Osteoblast (primary cell): ENCODE data around the gene SEZ6. TPM values are rescaled to one million over a fixed set of nuclear protein-coding genes. Genes with fewer than 3 reads are reported as not detected.

Source experiments
- DNase-seq: peaks from one replicate; pipeline ENCODE4 v3.0.0; 2011; ENCODE audit warnings: low spot score, mixed read lengths; ENCODE audit not compliant: insufficient read length; ENCODE audit errors: missing footprints
- H2AFZ ChIP-seq: 2 replicates; pipeline ENCODE4 v1.6.0; 2011; ENCODE audit warnings: mild to moderate bottlenecking, low read length
- H3K27ac ChIP-seq: 2 replicates; pipeline ENCODE4 v1.5.1; 2011; ENCODE audit warnings: mild to moderate bottlenecking, low read depth, low read length, moderate library complexity
- H3K27me3 ChIP-seq: 2 replicates; pipeline ENCODE4 v1.6.0; 2012; ENCODE audit warnings: mild to moderate bottlenecking, control low read depth, inconsistent platforms, low read length, moderate library complexity; ENCODE audit not compliant: insufficient read depth
- H3K36me3 ChIP-seq: 2 replicates; pipeline ENCODE4 v1.5.1; 2011; ENCODE audit warnings: mild to moderate bottlenecking, low read length, control low read depth, moderate library complexity; ENCODE audit not compliant: insufficient read depth
- H3K4me1 ChIP-seq: 2 replicates; pipeline ENCODE4 v1.5.1; 2011; ENCODE audit warnings: mild to moderate bottlenecking, low read length, control low read depth, moderate library complexity; ENCODE audit not compliant: insufficient read depth
- H3K4me2 ChIP-seq: 2 replicates; pipeline ENCODE4 v1.6.0; 2011; ENCODE audit warnings: mild to moderate bottlenecking, low read length; ENCODE audit not compliant: insufficient read depth
- H3K4me3 ChIP-seq: fragments of 200-600 bp; sonication (generic); 3 replicates; pipeline ENCODE4 v1.5.1; 2012; ENCODE audit warnings: mild to moderate bottlenecking, low read length, inconsistent platforms; ENCODE audit not compliant: insufficient read depth
- H3K79me2 ChIP-seq: 2 replicates; pipeline ENCODE4 v1.6.0; 2012; ENCODE audit warnings: mild to moderate bottlenecking, low read length, control low read depth, inconsistent platforms; ENCODE audit not compliant: insufficient read depth
- H3K9me3 ChIP-seq: 2 replicates; pipeline ENCODE4 v1.5.1; 2011; ENCODE audit warnings: low read depth, low read length, control low read depth
- H4K20me1 ChIP-seq: 2 replicates; pipeline ENCODE4 v1.6.0; 2012; ENCODE audit warnings: mild to moderate bottlenecking, low read length, control low read depth; ENCODE audit not compliant: insufficient read depth
- CTCF ChIP-seq: IDR thresholded peaks from 2 replicates; pipeline ENCODE4 v1.5.1; 2011; ENCODE audit warnings: mild to moderate bottlenecking, low read depth, low read length, moderate library complexity; ENCODE audit errors: extremely low read depth
- total RNA-seq: library from RNA; depleted of rRNA; stranded (reverse); fragments of >200 nt; gene quantifications from 2 replicates; pipeline ENCODE4 v1.2.3, GENCODE V29; 2012

Gene SEZ6
- not detected in 2 replicates for total RNA-seq

- Histone ChIP-seq H2AFZ (no peak within 1 kb of the TSS), H3K27ac (no peak within 1 kb of the TSS), H3K4me3 (no peak within 1 kb of the TSS), H3K4me2 (no peak within 1 kb of the TSS), H3K9me3 (no peaks in the 10 kb centered on the region), H3K79me2 (no peaks in the 10 kb centered on the region), H3K36me3 (no peaks in the 10 kb centered on the region), H3K4me1 (peaks cover 6% of the 10 kb centered on the region), H4K20me1 (peaks cover 3% of the 10 kb centered on the region), H3K27me3 (peaks cover 66% of the 10 kb centered on the region)
- TF ChIP-seq CTCF = no peak
- DNase-seq = peak; percentile 98
Observed at GRCh38 chr17:29005936-29006511, at the start of gene SEZ6. Gene SEZ6 (minus strand): TSS chr17:29006033. CDS start chr17:29005869, 164 bp downstream.

- Histone ChIP-seq H2AFZ (no peak overlapping the region), H3K27me3 (peaks cover 33% of the 10 kb centered on the region), H3K36me3 (no peaks in the 10 kb centered on the region), H3K4me1 (peaks cover 1% of the 10 kb centered on the region), H3K4me3 (no peak overlapping the region), H3K9me3 (no peaks in the 10 kb centered on the region), H3K27ac (no peak overlapping the region), H3K4me2 (no peak overlapping the region), H4K20me1 (no peaks in the 10 kb centered on the region), H3K79me2 (no peaks in the 10 kb centered on the region)
- TF ChIP-seq CTCF = no peak
- no peak for DNase-seq
Observed at GRCh38 chr17:29054835-29055234, 49.0 kb upstream of the SEZ6 start.

GRCh38 chr17:29051731-29052130, 45.9 kb upstream of the SEZ6 start:
- Histone ChIP-seq H3K4me2 (no peak overlapping the region), H3K36me3 (no peaks in the 10 kb centered on the region), H3K4me3 (no peak overlapping the region), H4K20me1 (no peaks in the 10 kb centered on the region), H2AFZ (no peak overlapping the region), H3K9me3 (no peaks in the 10 kb centered on the region), H3K4me1 (peaks cover 20% of the 10 kb centered on the region), H3K27ac (no peak overlapping the region), H3K79me2 (no peaks in the 10 kb centered on the region), H3K27me3 (peaks cover 29% of the 10 kb centered on the region)
- TF ChIP-seq CTCF = no peak
- DNase-seq = no peak

GRCh38 chr17:29051194-29051593, 45.4 kb upstream of the SEZ6 start:
- Histone ChIP-seq H3K27me3 (peaks cover 29% of the 10 kb centered on the region), H2AFZ (no peak overlapping the region), H3K27ac (no peak overlapping the region), H3K36me3 (no peaks in the 10 kb centered on the region), H3K79me2 (no peaks in the 10 kb centered on the region), H3K4me1 (peaks cover 20% of the 10 kb centered on the region), H4K20me1 (no peaks in the 10 kb centered on the region), H3K4me3 (no peak overlapping the region), H3K4me2 (no peak overlapping the region), H3K9me3 (no peaks in the 10 kb centered on the region)
- TF ChIP-seq CTCF = no peak
- no peak for DNase-seq
